ENCODE measurements around the gene IDS.

DNA sequence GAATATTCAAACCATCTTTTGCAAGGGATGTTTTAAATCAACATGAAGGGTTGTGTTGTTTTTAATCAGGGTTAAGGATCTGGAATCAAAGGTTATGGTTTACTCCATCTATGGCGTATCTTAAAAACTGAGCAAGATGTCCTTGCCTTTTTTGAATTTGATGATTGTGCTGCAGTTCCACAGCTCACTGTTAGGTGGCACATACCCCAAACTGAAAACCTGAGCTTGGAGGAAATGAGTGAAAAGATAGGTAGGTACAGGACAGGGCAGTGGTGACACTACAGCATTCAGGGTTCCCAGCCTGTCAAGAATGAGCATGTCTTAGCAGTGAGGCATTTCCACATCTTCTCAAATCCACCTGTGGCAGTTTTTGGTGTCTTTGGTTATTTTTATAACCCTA, 22.6 kb upstream of the IDS start:
- TF ChIP-seq, protein P1, sequence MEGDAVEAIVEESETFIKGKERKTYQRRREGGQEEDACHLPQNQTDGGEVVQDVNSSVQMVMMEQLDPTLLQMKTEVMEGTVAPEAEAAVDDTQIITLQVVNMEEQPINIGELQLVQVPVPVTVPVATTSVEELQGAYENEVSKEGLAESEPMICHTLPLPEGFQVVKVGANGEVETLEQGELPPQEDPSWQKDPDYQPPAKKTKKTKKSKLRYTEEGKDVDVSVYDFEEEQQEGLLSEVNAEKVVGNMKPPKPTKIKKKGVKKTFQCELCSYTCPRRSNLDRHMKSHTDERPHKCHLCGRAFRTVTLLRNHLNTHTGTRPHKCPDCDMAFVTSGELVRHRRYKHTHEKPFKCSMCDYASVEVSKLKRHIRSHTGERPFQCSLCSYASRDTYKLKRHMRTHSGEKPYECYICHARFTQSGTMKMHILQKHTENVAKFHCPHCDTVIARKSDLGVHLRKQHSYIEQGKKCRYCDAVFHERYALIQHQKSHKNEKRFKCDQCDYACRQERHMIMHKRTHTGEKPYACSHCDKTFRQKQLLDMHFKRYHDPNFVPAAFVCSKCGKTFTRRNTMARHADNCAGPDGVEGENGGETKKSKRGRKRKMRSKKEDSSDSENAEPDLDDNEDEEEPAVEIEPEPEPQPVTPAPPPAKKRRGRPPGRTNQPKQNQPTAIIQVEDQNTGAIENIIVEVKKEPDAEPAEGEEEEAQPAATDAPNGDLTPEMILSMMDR (IDR thresholded peaks at IDR 0.05; ENCODE audit: poor library complexity), result peak; percentile 36
- TF ChIP-seq EZH2phosphoT487 (IDR thresholded peaks at IDR 0.05; ENCODE audit: low read depth, severe bottlenecking, unreplicated experiment), result no peak
